NCI-H1417 (cell line): ENCODE measurements around the gene NET1.

Source experiments
- DNase-seq, 3 experiments: peaks; one replicate each; lab custom pipeline; 2025; lab: John Stamatoyannopoulos, UW

The NET1 gene

DNA sequence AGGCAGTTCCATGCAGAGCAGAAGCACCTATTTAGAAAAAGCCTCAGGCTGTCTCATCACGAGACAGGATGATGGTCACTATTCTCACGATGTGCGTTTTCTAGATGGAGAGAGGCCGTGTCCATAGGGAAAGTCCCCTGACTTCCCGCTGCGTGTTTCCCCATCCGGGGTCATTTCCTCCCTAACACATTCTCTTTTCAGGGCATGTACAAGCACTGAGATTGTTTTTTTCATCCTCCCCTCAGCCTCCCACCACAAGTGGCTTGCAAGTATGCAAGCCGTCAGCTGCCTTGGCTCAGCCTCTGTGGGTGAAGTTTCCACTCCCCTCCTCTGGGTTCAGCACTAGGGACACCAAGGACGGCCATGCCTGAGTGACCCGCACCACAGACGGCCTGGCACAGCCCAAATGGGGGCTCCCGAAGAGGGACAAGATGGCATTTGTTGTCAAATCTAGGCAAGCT is 89.7 kb downstream of the NET1 start:
- no peak for DNase-seq

DNA sequence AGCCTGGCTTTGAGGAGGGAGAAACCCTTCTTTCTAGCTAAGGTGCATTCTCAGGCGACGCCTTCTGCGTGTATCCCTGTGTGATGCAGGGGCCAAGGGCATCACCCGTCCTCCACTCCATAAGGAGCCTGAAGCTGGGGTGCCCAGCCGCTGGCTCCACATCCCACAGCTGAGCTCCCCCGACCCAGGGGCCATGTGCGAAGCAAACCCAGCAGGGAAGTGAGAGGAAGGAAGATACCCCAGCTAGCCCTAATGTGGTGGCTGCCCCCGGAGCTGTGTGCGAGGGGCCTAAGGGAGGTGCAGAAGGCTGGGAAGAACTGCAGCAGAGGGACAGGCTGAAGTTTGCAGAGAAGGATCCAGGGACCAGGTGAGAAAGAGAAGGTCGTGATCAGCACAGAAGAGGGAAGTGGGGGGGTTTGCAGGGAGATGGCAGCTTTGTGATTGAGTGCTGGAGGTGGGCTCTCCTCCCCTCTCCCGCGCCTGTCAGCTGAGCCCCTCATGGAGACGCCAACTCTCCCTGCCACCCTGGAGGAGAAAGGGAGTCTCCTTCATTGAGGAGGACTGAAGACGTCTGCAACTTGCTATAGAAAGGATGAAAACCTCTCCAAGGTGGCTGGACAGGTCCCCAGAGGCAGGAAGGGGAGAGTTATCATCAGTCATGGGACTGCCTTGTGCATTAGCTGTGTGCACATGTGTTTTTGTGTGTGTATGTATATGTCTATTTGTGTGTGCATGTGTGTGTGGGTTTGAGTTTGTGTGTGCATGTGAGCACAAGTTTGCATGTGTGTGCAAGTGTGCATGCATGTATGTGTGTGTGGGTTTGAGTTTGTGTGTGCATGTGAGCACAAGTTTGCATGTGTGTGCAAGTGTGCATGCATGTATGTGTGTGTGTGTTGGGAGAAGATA is 90.5 kb downstream of the NET1 start:
- no peak for DNase-seq

DNA sequence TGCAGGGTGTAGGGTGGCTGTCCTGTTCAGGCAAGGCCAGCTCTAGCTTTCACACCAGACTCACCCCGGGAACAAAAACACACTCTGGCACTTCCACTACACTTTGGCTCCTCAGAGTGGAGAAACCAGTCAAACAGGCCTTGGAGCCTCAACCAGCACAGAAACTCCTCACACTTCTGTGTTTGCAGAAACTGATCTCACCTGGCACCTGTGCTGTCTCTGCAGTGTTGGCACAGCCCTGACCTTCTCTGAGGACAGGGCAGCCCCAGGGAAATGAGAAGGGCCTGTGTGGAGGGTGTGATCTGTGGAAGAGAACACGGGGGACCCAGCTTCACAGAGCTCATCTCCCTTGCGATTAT is 91.1 kb downstream of the NET1 start:
- peak in 2 of 3 experiments; percentile 31 to 75 for DNase-seq

DNA sequence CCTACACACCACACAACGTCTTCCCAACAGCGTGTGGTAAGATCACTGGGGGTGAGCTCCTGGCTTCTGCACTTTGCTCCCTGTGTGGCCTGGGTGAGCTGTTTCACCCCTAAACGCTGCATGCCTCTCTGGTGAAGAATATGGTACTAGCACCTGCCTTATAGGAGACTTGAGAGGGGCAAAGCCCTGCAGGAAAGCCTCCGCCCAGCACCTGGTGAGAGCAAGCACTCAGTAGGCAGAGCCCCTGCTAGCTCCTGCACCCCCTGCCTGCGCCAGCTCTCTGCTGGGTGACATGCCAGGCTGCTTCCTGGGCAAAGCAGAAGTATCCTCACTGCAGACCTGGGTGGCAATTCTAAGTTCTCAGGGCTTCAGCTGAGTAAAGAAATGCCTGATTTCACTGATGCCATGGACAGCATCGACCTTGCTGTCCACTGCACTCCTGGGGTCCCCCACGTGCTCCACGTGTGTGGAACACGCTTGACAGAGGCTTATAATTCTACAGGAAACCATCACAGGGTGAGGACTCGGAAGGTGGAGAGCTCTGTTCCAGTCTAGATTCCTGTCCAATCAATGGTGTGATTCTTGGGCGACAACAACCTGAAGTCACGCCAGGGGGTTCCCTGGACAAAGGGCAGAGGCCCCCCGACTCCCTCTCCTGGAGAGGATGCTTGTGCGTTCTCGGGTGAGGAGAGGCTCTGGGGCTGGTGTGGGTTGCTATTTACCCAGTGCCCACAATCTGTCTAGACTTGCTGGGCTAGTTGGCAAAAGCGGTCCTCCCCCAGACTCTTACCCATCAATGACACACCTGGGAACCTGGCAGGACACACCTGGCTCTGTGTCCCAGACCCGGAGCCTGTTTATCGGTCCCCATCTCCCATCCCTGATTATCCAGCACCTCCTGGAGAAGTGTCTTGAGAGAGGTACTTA is 92.1 kb downstream of the NET1 start:
- DNase-seq, result peak in 2 of 3 experiments; percentile 61 to 69

- no peak for DNase-seq
These were observed 93.9 kb downstream of the NET1 start for GRCh38 chr10:5506246-5506645.

DNA sequence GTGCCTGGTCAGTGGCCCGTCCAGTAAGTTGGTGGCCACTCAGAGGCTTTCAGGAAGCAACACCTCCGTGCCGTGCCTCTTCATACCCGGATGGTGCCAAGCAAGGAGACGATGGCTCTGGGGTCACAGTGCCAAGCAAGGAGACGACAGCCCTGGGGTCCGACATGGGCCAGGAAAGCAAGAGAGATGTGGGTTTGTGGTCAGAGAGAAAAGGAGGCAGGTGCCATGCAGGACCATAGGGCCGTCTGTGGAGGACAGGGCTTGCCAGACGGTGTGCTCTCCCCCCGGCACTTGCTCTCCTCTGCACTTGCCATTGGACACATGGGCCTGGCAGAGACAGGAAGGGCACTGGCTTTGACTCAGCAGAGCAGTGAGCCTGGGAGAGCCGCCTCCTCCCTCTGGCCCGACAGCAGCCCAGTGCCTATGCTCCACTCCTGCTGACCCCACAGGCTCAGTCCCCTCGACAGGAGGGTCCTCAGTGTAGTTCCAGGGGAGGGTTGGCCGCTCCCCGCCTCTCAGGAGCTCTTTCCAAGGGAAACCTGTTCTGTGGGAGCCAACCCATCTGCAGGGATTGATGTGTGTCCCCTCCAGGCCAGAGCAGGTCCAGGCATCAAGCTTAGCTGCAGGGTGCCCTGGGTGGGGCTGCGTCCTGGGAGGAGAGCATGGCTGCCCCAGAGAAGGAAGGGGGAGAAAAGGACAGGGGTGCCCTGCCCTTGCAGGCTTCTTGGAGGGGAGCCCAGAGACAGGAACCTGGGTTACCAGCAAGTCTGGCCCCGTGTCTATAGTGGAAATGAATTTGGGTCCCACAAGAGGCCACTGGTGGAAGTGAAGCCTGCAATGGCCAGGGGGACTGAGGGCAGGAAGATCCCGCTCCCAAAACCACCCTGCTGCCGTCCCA is 94.6 kb downstream of the NET1 start:
- DNase-seq, result no peak

DNA sequence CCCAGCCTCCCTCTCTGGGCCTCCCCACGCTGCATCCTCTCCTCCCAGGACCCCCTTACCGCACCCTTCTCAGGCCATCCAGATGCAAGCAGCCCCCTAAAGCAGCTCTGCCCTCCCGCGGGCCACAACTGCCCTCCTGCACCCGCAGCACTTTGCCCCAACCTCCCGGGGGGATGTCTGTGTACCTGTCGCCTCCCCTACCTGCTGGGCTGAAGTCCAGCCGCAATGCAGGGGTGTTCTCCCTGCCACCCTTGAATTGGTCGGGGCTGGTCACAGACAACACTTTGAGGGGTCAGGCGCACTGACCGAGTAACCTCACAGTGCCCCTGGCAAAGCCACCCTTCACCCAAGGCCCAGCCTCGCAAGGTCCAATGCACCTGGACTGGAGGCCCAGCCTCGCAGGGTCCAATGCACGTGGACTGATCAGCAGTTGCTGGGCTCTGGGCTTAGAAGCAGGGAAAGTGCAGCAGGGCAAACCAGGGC is 95.3 kb downstream of the NET1 start:
- no peak for DNase-seq

- DNase-seq, result no peak
These were observed 95.8 kb downstream of the NET1 start for GRCh38 chr10:5508161-5508604.
